ENCODE measurements around the gene GRIP1.
A peak's percentile ranks its signal among the peaks of the same experiment; 100 is the strongest.
"Not testable (repeated sequence)": the region's sequence is repeated elsewhere in the genome, so short reads cannot be mapped to it uniquely, and the experiment has no call there.

The GRIP1 gene

DNA sequence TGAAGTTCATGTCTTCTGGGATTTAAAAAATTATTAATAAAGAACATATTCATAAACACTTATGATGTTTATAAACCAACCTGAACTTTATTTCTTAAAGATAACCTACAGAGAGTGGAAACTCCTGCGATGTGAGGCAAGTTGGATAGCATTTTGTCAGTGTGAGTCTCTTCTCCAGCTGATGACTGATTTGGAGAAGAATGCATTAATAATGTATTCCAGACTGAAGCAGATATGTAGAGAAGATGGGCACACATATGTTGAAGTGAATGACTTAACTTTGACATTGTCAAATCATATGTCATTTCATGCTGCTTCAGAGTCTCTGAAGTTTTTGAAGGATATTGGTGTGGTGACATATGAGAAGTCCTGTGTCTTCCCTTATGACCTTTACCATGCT is 369.3 kb downstream of the GRIP1 start:
- DNase-seq = no peak

DNA sequence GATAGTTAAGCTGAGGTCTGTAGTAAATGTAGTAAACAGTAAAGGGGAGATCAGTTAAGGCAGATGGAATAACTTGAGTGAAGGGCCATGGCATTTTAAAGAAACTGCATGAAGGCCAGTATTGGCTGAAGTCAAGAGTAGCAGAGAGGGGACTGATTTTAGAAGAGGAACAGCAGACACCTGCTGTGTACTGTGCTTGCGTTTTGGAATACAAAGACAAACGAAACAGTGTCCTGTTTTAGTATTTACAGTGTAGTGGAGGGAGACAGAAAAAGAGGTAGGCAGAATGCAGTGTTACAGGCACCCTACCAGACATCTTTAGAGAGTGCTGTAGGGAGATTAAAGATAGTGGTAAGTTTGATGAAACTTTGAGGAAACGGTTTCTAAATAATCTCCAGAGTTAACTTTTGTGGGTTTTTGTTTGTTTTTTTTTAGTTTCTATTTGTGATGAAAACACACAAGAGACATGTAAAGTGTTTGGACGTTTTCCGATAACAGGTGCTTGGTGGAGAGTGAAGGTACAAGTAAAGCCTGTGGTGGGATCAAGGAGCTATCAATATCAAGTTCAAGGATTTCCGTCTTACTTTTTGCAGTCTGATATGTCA is 374.5 kb downstream of the GRIP1 start:
- DNase-seq = no peak

DNA sequence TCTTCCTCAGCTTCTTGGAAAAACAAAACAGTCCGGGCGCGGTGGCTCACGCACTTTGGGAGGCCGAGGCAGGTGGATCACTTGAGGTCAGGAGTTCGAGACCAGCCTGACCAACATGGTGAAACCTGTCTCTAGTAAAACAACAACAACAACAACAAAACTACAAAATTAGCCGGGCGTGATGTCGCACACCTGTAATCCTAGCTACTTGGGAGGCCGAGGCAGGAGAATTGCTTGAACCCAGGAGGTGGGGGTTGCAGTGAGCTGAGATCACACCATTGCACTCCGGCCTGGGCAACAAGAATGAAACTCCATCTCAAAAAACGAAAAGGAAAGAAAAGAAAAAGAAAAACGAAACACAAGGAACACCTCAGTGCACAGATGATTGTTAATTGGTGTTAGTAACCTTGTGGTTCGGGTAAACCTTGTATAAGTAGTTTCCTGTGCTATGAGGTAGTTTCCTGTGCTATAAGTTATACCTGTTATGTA is 375.5 kb downstream of the GRIP1 start:
- not testable (repeated sequence) for DNase-seq

DNA sequence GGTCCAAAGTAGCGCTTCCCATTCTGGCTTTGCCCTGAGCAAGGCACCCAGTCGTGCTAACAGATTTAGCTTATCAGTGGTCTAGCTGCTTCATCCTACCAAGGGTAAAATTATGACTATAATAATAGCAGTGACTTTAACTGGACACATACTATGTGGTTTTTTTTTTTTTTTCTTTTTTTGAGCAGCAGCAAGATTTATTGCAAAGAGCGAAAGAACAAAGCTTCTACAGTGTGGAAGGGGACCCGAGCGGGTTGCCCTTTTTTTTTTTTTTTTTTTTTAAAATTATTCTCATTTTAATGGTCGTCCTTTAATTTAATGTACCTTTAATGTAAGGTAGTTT is 376.1 kb downstream of the GRIP1 start:
- no peak for DNase-seq

DNA sequence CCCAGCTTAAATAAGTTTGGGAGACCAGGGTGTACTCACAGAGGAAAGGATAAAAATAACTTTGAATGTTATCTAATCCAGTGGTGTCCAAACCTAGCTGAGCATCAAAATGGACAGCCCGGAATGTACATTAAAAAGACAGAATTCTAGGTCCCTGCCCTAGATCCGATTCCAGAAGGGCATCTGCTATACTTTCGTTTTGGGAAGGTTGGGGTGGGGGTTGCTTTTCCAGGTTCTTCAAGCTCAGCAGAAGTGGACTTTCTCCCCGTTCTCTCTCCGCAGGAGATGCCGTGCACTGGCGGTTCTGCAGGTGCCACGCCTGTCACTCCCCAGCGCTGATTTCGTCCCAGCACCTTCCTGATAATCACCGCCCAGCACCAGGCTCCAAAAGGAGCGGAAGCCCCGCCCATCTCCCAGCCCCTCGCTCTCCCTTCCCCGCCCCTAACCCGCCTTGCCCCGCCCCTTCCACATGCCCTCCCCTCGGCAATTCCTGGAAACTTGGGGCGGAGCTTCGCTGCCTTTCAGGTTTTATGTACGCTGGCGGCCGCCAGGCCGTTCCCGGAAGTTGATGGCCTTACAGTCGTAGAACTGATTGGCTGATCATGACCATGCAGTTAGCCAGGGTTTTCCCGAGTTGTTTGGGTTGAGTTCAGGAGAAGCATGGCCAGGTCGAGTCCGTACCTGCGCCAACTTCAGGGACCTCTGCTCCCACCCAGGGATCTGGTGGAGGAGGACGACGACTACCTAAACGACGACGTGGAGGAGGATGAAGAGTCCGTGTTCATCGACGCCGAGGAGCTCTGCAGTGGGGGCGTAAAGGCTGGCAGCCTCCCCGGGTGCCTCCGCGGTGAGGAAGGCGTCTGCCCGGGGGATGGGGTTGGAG is 376.7 kb downstream of the GRIP1 start, which contains the start of gene HELB:
HELB (plus strand) TSS at position 550 of the 883 bp plus-strand sequence; CDS start at position 661, 111 bp downstream.
- peak; percentile 97 for DNase-seq

DNA sequence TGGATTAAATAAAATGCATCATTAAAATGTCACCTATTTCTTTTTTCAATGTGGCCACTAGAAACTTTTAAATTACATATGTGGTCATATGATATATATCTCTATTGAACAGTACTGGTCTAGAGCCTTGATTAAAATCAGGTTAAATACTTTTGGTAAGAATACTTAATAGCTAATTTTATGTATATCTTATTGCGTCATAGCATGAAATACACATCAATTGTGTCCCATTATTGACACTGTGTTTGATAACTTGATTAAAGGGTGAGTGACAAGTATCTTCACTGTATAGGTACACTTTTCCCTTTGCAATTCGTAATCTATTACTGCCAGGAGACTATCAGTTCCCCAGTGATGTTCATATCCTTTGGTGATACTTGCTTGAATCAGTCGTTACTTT is 381.0 kb downstream of the GRIP1 start:
- no peak for DNase-seq
